HepG2 (cell line): ENCODE measurements around the gene GTF2A1. TPM values are rescaled to one million over a fixed set of nuclear protein-coding genes. Genes with fewer than 3 reads are reported as not detected.
A peak's percentile ranks its signal among the peaks of the same experiment; 100 is the strongest.

Source experiments
- BCL6 ChIP-seq: IDR thresholded peaks from 2 replicates; pipeline ENCODE4 v1.6.1; 2016; ENCODE audit warnings: missing genetic modification reagents, missing compliant biosample characterization
- DNMT3B ChIP-seq: conservative IDR thresholded peaks from 2 replicates; pipeline ENCODE4 v1.6.1; 2016; ENCODE audit warnings: missing biosample characterization, control low read depth
- FIP1L1 ChIP-seq: fragments of 200-400 bp; formaldehyde crosslinking; IDR thresholded peaks from 2 replicates; pipeline ENCODE4 v1.6.1; 2018; ENCODE audit warnings: low read depth, mild to moderate bottlenecking, low read length, moderate library complexity, borderline replicate concordance; ENCODE audit not compliant: insufficient read depth
- FLYWCH1 ChIP-seq: sonication (generic); formaldehyde crosslinking; IDR thresholded peaks from 2 replicates; pipeline ENCODE4 v1.8.1; 2023; ENCODE audit warnings: mild to moderate bottlenecking, missing genetic modification reagents
- FOSL2 ChIP-seq: sonication (generic); formaldehyde crosslinking; IDR thresholded peaks from 2 replicates; pipeline ENCODE4 v1.4.0; 2020; ENCODE audit warnings: missing genetic modification reagents
- GABPB1 ChIP-seq: IDR thresholded peaks from 2 replicates; pipeline ENCODE4 v1.6.1; 2016; ENCODE audit warnings: mild to moderate bottlenecking, missing genetic modification reagents, moderate library complexity, missing compliant biosample characterization
- HCFC1 ChIP-seq: fragments of 150-350 bp; IDR thresholded peaks from 2 replicates; pipeline ENCODE4 v1.6.1; 2014; ENCODE audit warnings: low read depth, low read length
- HDAC1 ChIP-seq: sonication (generic); formaldehyde crosslinking; IDR thresholded peaks from 2 replicates; pipeline ENCODE4 v1.5.1; 2020; ENCODE audit warnings: mild to moderate bottlenecking, missing genetic modification reagents
- KLF11 ChIP-seq: IDR thresholded peaks from 2 replicates; pipeline ENCODE4 v1.6.1; 2016; ENCODE audit warnings: missing compliant biosample characterization
- NR2F6 ChIP-seq, 2 experiments: IDR thresholded peaks; 2 replicates each; pipeline ENCODE4 v1.6.1; 2016; ENCODE audit warnings: antibody characterized with exemption in 1 of 2, mild to moderate bottlenecking in 1 of 2
- POGZ ChIP-seq: sonication (generic); formaldehyde crosslinking; IDR thresholded peaks from 2 replicates; pipeline ENCODE4 v1.4.0; 2020; ENCODE audit warnings: mild to moderate bottlenecking, missing genetic modification reagents
- POLR2AphosphoS5 ChIP-seq: IDR thresholded peaks from 2 replicates; pipeline ENCODE4 v1.6.1; 2012; ENCODE audit warnings: low read depth, low read length
- REPIN1 ChIP-seq: sonication (generic); formaldehyde crosslinking; IDR thresholded peaks from 2 replicates; pipeline ENCODE4 v1.8.0; 2022; ENCODE audit warnings: missing genetic modification reagents, low read depth, mild to moderate bottlenecking, borderline replicate concordance
- SAFB2 ChIP-seq: sonication (generic); formaldehyde crosslinking; IDR thresholded peaks from 2 replicates; pipeline ENCODE4 v1.5.1; 2020; ENCODE audit warnings: missing genetic modification reagents, low read depth, mild to moderate bottlenecking, borderline replicate concordance
- SSRP1 ChIP-seq: IDR thresholded peaks from 2 replicates; pipeline ENCODE4 v1.6.1; 2016; ENCODE audit warnings: control low read depth
- ZKSCAN1 ChIP-seq: fragments of 150-350 bp; IDR thresholded peaks from 2 replicates; pipeline ENCODE4 v1.6.1; 2014; ENCODE audit warnings: low read length
- ZNF792 ChIP-seq: IDR thresholded peaks from 2 replicates; pipeline ENCODE4 v1.6.1; 2016
- ZSCAN9 ChIP-seq: IDR thresholded peaks from 2 replicates; pipeline ENCODE4 v1.6.1; 2016; ENCODE audit warnings: borderline replicate concordance
- polyA plus RNA-seq, 8 experiments: library from polyadenylated mRNA; depleted of rRNA in 3 of 8; stranded (reverse) in 7 of 8; unstranded in 1 of 8; fragments of >200 nt; fragmentation: Illumina TruSeq in 4 of 8; extraction: Trizol in 4 of 8; gene quantifications; 2 replicates each; pipeline versions ENCODE4 v1.2.1 to v1.2.3, GENCODE V29; 2011 to 2016; ENCODE audit warnings: low read depth in 4 of 8, missing spikeins in 1 of 8, mixed read lengths in 1 of 8; ENCODE audit not compliant: insufficient read depth in 1 of 8
- total RNA-seq, 5 experiments: library from RNA; depleted of rRNA; stranded (reverse); fragments of >200 nt; fragmentation: Illumina TruSeq; extraction: Trizol; gene quantifications; 2 replicates each; pipeline ENCODE4 v1.2.3, GENCODE V29; 2016; ENCODE audit warnings: low read depth in 1 of 5
- TF ChIP-seq, protein P1 (sequence below): sonication (generic); formaldehyde crosslinking; IDR thresholded peaks from 2 replicates; pipeline ENCODE4 v1.8.0; 2022; ENCODE audit warnings: missing genetic modification reagents, mild to moderate bottlenecking, inconsistent platforms, borderline replicate concordance
- TF ChIP-seq, protein P2 (sequence below): sonication (generic); formaldehyde crosslinking; IDR thresholded peaks from 2 replicates; pipeline ENCODE4 v1.8.1; 2023; ENCODE audit warnings: mild to moderate bottlenecking, missing genetic modification reagents
- TF ChIP-seq, protein P3 (sequence below): sonication (generic); formaldehyde crosslinking; IDR thresholded peaks from 2 replicates; pipeline ENCODE4 v1.5.0; 2020; ENCODE audit warnings: missing genetic modification reagents
- TF ChIP-seq, protein P4 (sequence below): sonication (generic); formaldehyde crosslinking; IDR thresholded peaks from 2 replicates; pipeline ENCODE4 v1.4.0; 2020; ENCODE audit warnings: missing genetic modification reagents
- TF ChIP-seq, protein P5 (sequence below): sonication (generic); formaldehyde crosslinking; IDR thresholded peaks from 2 replicates; pipeline ENCODE4 v1.5.1; 2020; ENCODE audit warnings: mild to moderate bottlenecking, moderate library complexity, missing genetic modification reagents

The GTF2A1 gene
- total and polyA plus RNA-seq, 2 of the 13 experiments (the other 11 are each of a cell fraction or from before 2014, with no cell fraction given) = 14.9 to 17.5 TPM

DNA sequence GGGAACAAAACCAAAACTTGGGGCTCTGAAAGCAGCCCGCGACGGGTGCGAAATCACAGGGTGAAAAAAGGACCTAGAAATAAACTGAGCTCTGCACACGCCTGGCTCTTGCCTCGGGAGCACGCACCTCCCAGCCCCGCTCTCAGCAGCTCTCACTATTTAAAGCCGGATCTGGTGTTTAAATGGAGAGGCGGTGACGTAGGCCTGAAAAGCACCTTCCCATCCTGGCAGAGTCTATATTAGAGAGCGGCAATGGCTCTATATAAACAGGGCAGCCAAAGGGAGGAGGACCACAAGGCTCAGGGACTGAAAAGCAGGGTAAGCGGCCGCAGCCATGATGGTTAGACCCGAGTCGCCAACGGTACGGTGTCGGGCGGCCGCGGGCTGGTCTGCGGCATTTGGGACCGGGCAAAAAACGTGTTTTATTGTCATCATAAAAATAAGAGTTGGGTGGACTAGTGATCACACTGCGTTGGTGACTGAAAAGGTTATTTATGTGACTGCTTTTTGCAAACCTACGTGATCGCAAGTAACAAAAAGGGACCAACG lies 1.5 kb downstream of the GTF2A1 start (continued):
- peak; percentile 52; the same call in 1 of the 2 replicates for TF ChIP-seq ZNF792 (CRISPR knock-in tag)
- TF ChIP-seq, protein P1, sequence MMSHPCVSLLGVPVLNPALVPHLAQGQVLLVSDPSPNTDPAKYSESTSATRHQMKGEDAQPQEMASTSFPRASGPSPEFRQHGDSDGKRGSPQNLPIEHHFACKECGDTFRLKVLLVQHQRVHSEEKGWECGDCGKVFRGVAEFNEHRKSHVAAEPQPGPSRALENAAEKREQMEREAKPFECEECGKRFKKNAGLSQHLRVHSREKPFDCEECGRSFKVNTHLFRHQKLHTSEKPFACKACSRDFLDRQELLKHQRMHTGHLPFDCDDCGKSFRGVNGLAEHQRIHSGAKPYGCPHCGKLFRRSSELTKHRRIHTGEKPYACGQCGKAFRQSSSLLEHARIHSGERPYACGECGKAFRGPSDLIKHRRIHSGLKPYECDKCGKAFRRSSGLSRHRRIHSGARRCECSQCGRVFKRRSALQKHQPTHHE (CRISPR knock-in tag) = no peak
- TF ChIP-seq FIP1L1 = 0 out of 2 replicates have a peak, but pooled peaks have one; percentile 75
- TF ChIP-seq SSRP1 (CRISPR knock-in tag) = no peak
- TF ChIP-seq FOSL2 = peak; percentile 59
- peak; percentile 46; the same call in 1 of the 2 replicates for TF ChIP-seq ZSCAN9
- peak; percentile 45 for TF ChIP-seq GABPB1
- TF ChIP-seq, protein P2, sequence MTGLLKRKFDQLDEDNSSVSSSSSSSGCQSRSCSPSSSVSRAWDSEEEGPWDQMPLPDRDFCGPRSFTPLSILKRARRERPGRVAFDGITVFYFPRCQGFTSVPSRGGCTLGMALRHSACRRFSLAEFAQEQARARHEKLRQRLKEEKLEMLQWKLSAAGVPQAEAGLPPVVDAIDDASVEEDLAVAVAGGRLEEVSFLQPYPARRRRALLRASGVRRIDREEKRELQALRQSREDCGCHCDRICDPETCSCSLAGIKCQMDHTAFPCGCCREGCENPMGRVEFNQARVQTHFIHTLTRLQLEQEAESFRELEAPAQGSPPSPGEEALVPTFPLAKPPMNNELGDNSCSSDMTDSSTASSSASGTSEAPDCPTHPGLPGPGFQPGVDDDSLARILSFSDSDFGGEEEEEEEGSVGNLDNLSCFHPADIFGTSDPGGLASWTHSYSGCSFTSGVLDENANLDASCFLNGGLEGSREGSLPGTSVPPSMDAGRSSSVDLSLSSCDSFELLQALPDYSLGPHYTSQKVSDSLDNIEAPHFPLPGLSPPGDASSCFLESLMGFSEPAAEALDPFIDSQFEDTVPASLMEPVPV (CRISPR knock-in tag) = 0 out of 2 replicates have a peak, but pooled peaks have one; percentile 31
- no peak for TF ChIP-seq SAFB2
- TF ChIP-seq KLF11 (CRISPR knock-in tag) = peak; percentile 63
- TF ChIP-seq POLR2AphosphoS5 = peak; percentile 98
- peak; percentile 71 for TF ChIP-seq REPIN1 (CRISPR knock-in tag)
- TF ChIP-seq, protein P3, sequence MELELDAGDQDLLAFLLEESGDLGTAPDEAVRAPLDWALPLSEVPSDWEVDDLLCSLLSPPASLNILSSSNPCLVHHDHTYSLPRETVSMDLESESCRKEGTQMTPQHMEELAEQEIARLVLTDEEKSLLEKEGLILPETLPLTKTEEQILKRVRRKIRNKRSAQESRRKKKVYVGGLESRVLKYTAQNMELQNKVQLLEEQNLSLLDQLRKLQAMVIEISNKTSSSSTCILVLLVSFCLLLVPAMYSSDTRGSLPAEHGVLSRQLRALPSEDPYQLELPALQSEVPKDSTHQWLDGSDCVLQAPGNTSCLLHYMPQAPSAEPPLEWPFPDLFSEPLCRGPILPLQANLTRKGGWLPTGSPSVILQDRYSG (CRISPR knock-in tag) = no peak
- TF ChIP-seq FLYWCH1 (CRISPR knock-in tag) = peak; percentile 93; the same call in 1 of the 2 replicates
- TF ChIP-seq ZKSCAN1 = no peak
- TF ChIP-seq BCL6 (CRISPR knock-in tag) = peak; percentile 55; the same call in 1 of the 2 replicates
- TF ChIP-seq POGZ (CRISPR knock-in tag) = peak; percentile 95
- TF ChIP-seq, protein P4, sequence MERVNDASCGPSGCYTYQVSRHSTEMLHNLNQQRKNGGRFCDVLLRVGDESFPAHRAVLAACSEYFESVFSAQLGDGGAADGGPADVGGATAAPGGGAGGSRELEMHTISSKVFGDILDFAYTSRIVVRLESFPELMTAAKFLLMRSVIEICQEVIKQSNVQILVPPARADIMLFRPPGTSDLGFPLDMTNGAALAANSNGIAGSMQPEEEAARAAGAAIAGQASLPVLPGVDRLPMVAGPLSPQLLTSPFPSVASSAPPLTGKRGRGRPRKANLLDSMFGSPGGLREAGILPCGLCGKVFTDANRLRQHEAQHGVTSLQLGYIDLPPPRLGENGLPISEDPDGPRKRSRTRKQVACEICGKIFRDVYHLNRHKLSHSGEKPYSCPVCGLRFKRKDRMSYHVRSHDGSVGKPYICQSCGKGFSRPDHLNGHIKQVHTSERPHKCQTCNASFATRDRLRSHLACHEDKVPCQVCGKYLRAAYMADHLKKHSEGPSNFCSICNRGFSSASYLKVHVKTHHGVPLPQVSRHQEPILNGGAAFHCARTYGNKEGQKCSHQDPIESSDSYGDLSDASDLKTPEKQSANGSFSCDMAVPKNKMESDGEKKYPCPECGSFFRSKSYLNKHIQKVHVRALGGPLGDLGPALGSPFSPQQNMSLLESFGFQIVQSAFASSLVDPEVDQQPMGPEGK = peak; percentile 36; the same call in 1 of the 2 replicates
- no peak for TF ChIP-seq NR2F6 (IDR thresholded peaks at IDR 0.05)
- no peak for TF ChIP-seq NR2F6 (CRISPR knock-in tag; IDR thresholded peaks at IDR 0.05)
- peak; percentile 85 for TF ChIP-seq DNMT3B
- TF ChIP-seq HCFC1 = 0 out of 2 replicates have a peak, but pooled peaks have one; percentile 33
- TF ChIP-seq, protein P5, sequence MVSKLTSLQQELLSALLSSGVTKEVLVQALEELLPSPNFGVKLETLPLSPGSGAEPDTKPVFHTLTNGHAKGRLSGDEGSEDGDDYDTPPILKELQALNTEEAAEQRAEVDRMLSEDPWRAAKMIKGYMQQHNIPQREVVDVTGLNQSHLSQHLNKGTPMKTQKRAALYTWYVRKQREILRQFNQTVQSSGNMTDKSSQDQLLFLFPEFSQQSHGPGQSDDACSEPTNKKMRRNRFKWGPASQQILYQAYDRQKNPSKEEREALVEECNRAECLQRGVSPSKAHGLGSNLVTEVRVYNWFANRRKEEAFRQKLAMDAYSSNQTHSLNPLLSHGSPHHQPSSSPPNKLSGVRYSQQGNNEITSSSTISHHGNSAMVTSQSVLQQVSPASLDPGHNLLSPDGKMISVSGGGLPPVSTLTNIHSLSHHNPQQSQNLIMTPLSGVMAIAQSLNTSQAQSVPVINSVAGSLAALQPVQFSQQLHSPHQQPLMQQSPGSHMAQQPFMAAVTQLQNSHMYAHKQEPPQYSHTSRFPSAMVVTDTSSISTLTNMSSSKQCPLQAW (CRISPR knock-in tag) = peak; percentile 75
- TF ChIP-seq HDAC1 (CRISPR knock-in tag) = no peak
